ENCODE data around the gene RAB43. TPM values are rescaled to one million over a fixed set of nuclear protein-coding genes. Genes with fewer than 3 reads are reported as not detected.

RAB43 gene
- total RNA-seq, 3 donors from 2014 or later (not counting 1 experiment from before 2014, with no cell fraction given), result 36.5 to 47.2 (median 38.3) TPM

GRCh38 chr3:129039271-129040038 is 82.1 kb downstream of the RAB43 start:
- TF ChIP-seq CTCF (IDR thresholded peaks at IDR 0.05), result no peak
- DNase-seq, result peak in 1 of 2 donors; percentile 46

GRCh38 chr3:129038121-129038855 is 83.3 kb downstream of the RAB43 start:
- H3K4me1 ChIP-seq (ENCODE audit: control insufficient read depth, insufficient read depth, low read length), result peaks cover 7% of the 10 kb centered on the region
- DNase-seq, result no peak
- Mint-ChIP-seq H3K36me3 (no peaks in the 10 kb centered on the region), H3K27me3 (ENCODE audit: low read depth in 2 of 2) (peaks cover 9 to 12% of the 10 kb centered on the region in 2 donors), H3K4me1 (peaks cover 0 to 8% of the 10 kb centered on the region in 2 donors), H3K4me3 (no peak overlapping the region), H3K9me3 (no peaks in the 10 kb centered on the region), H3K27ac (no peak overlapping the region)
- no peaks in the 10 kb centered on the region for H3K27me3 ChIP-seq (ENCODE audit: control insufficient read depth, insufficient read depth, low read length)
- no peak for TF ChIP-seq CTCF (IDR thresholded peaks at IDR 0.05)
- no peak overlapping the region for H3K4me3 ChIP-seq (ENCODE audit: low read length)
- H3K9me3 ChIP-seq (ENCODE audit: control insufficient read depth, insufficient read depth, low read length), result no peaks in the 10 kb centered on the region
- no peaks in the 10 kb centered on the region for H3K36me3 ChIP-seq (ENCODE audit: control insufficient read depth, insufficient read depth, low read length)
- no peak overlapping the region for H3K27ac ChIP-seq (ENCODE audit: low read length)
- no peak for ATAC-seq
- intact Hi-C loops (cut with micrococcal nuclease), result no loop called here
- 84% methylated on average over 10 of the region's 10 CpGs for WGBS (ENCODE audit: insufficient coverage)

More at GRCh38 chr3:129039271-129040038, 82.1 kb downstream of the RAB43 start:
- WGBS (ENCODE audit: insufficient coverage), result 55% methylated on average over 14 of the region's 14 CpGs
- no peak overlapping the region for H3K27ac Mint-ChIP-seq
- Histone ChIP-seq H3K27me3 (ENCODE audit: control insufficient read depth, insufficient read depth, low read length) (no peaks in the 10 kb centered on the region), H3K36me3 (ENCODE audit: control insufficient read depth, insufficient read depth, low read length) (no peaks in the 10 kb centered on the region), H3K27ac (ENCODE audit: low read length) (no peak overlapping the region), H3K4me1 (ENCODE audit: control insufficient read depth, insufficient read depth, low read length) (peaks cover 7% of the 10 kb centered on the region), H3K4me3 (ENCODE audit: low read length) (no peak overlapping the region), H3K9me3 (ENCODE audit: control insufficient read depth, insufficient read depth, low read length) (no peaks in the 10 kb centered on the region)
- no peaks in the 10 kb centered on the region for H3K36me3 Mint-ChIP-seq
- peaks cover 0 to 8% of the 10 kb centered on the region in 2 donors for H3K4me1 Mint-ChIP-seq
- H3K4me3 Mint-ChIP-seq, result no peak overlapping the region
- H3K27me3 Mint-ChIP-seq (ENCODE audit: low read depth in 2 of 2), result peaks cover 12 to 13% of the 10 kb centered on the region in 2 donors
- intact Hi-C loops (cut with micrococcal nuclease), result no loop called here
- H3K9me3 Mint-ChIP-seq, result no peaks in the 10 kb centered on the region
- no peak for ATAC-seq

Other genes with a start within 250 kb of the RAB43 start
- gene ACAD9, start 242.2 kb downstream of the RAB43 start, total RNA-seq, result 10 to 100 TPM; 43.4 to 71.3 (median 54.2) TPM
- under 1 TPM; 0.26 to 0.43 (median 0.41) TPM for gene CFAP92, start 127.7 kb downstream of the RAB43 start, total RNA-seq
- gene EFCC1, start 120.5 kb downstream of the RAB43 start, total RNA-seq, result under 1 TPM in 2 of 3 donors, not detected in 1; 0.28 to 0.70 TPM
- gene GP9, start 61.0 kb downstream of the RAB43 start, total RNA-seq, result 1 to 10 TPM in 2 of 3 donors, under 1 TPM in 1; 0.86 to 8.6 (median 3.8) TPM
- 10 to 100 TPM; 51.9 to 58.2 (median 56.1) TPM for gene ISY1, start 39.3 kb upstream of the RAB43 start, total RNA-seq
- 100 to 1,000 TPM; 202 to 223 (median 211) TPM for gene CNBP, start 62.1 kb upstream of the RAB43 start, total RNA-seq
- 100 to 1,000 TPM; 127 to 141 (median 135) TPM for gene COPG1, start 127.8 kb upstream of the RAB43 start, total RNA-seq
- 10 to 100 TPM; 37.3 to 42.8 (median 40.9) TPM for gene HMCES, start 157.1 kb upstream of the RAB43 start, total RNA-seq

Data from natural killer cell (primary cell).